ENCODE data around the gene IPO13. TPM values are rescaled to one million over a fixed set of nuclear protein-coding genes. Genes with fewer than 3 reads are reported as not detected.

The IPO13 gene
- polyA plus RNA-seq, 1 of the 3 experiments (the other 2 are of a cell fraction): 15.5 TPM

DNA sequence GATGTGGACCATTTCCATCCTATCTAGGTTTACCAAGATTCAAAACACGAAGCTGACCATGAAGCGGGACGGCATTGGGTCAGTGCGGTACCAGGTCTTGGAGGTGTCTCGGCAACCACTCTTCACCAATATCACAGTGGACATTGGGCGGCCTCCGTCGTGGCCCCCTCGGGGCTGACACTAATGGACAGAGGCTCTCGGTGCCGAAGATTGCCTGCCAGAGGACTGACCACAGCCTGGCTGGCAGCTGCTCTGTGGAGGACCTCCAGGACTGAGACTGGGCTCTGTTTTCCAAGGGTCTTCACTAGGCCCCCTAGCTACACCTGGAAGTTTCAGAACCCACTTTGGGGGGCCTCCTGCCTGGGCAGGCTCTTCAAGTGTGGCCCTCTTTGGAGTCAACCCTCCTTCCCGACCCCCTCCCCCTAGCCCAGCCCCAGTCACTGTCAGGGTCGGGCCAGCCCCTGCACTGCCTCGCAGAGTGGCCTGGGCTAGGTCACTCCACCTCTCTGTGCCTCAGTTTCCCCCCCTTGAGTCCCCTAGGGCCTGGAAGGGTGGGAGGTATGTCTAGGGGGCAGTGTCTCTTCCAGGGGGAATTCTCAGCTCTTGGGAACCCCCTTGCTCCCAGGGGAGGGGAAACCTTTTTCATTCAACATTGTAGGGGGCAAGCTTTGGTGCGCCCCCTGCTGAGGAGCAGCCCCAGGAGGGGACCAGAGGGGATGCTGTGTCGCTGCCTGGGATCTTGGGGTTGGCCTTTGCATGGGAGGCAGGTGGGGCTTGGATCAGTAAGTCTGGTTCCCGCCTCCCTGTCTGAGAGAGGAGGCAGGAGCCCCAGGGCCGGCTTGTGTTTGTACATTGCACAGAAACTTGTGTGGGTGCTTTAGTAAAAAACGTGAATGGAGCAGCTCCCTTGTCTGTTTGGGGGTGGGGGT, 43.8 kb downstream of the IPO13 start:
- H3K4me3 ChIP-seq (ENCODE audit: low read depth in 2 of 2, low read length in 1 of 2): peak overlapping the region; percentile 71 to 75
- POLR2A ChIA-PET: no interaction called here
- no peaks in the 10 kb centered on the region for H3K79me2 ChIP-seq (ENCODE audit: insufficient read depth)
- TF ChIP-seq NFIC (IDR thresholded peaks at IDR 0.05; ENCODE audit: borderline replicate concordance) (no peak), GABPA (IDR thresholded peaks at IDR 0.05; ENCODE audit: low read depth) (no peak)
- TF ChIP-seq, protein P1, sequence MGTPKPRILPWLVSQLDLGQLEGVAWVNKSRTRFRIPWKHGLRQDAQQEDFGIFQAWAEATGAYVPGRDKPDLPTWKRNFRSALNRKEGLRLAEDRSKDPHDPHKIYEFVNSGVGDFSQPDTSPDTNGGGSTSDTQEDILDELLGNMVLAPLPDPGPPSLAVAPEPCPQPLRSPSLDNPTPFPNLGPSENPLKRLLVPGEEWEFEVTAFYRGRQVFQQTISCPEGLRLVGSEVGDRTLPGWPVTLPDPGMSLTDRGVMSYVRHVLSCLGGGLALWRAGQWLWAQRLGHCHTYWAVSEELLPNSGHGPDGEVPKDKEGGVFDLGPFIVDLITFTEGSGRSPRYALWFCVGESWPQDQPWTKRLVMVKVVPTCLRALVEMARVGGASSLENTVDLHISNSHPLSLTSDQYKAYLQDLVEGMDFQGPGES (IDR thresholded peaks at IDR 0.05; ENCODE audit: low read depth, low read length): no peak
- TF ChIP-seq, protein P2, sequence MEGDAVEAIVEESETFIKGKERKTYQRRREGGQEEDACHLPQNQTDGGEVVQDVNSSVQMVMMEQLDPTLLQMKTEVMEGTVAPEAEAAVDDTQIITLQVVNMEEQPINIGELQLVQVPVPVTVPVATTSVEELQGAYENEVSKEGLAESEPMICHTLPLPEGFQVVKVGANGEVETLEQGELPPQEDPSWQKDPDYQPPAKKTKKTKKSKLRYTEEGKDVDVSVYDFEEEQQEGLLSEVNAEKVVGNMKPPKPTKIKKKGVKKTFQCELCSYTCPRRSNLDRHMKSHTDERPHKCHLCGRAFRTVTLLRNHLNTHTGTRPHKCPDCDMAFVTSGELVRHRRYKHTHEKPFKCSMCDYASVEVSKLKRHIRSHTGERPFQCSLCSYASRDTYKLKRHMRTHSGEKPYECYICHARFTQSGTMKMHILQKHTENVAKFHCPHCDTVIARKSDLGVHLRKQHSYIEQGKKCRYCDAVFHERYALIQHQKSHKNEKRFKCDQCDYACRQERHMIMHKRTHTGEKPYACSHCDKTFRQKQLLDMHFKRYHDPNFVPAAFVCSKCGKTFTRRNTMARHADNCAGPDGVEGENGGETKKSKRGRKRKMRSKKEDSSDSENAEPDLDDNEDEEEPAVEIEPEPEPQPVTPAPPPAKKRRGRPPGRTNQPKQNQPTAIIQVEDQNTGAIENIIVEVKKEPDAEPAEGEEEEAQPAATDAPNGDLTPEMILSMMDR (IDR thresholded peaks at IDR 0.05): peak; percentile 31; the same call in 1 of the 2 replicates
- H4K20me1 ChIP-seq (ENCODE audit: insufficient read depth): no peaks in the 10 kb centered on the region
- peaks cover 8% of the 10 kb centered on the region for H3F3A ChIP-seq (replicated peaks; ENCODE audit: insufficient read depth)
- H3K4me2 ChIP-seq: peak overlapping the region; percentile 90
- peak overlapping the region; percentile 75 for H3K9ac ChIP-seq
- DNase-seq: peak; percentile 55
- WGBS (ENCODE audit: low lambda C conversion rate): 67% methylated on average over 7 of the region's 19 CpGs
- no peaks in the 10 kb centered on the region for H3K27me3 ChIP-seq (ENCODE audit: insufficient read depth)
- peaks cover 8 to 31% of the 10 kb centered on the region in 2 experiments; a peak in 3 of 4 replicates for H3K4me1 ChIP-seq (ENCODE audit: control insufficient read depth in 1 of 2, insufficient read depth in 2 of 2, low read depth in 1 of 2, low read length in 1 of 2)
- peaks cover 4 to 12% of the 10 kb centered on the region in 2 experiments for H3K36me3 ChIP-seq (replicated peaks in 1 of 2; ENCODE audit: control insufficient read depth in 1 of 2, insufficient read depth in 2 of 2, low read length in 1 of 2)
- peak overlapping the region; percentile 75 to 86 for H3K27ac ChIP-seq (ENCODE audit: low read depth in 2 of 2, low read length in 1 of 2)
- H3K9me3 ChIP-seq: no peaks in the 10 kb centered on the region
- CTCF ChIA-PET: interaction anchor here (0.9 to 20.6 kb wide), 11 partner anchors 10 to 227 kb away, joined by 3 to 598 read pairs (median 5); partner anchors contain the start of genes ATP6V0B, IPO13 and SLC6A9
- peak overlapping the region; percentile 87; the same call in 1 of the 2 replicates for H2AFZ ChIP-seq (ENCODE audit: low read depth)
- H3K9me2 ChIP-seq: no peaks in the 10 kb centered on the region

DNA sequence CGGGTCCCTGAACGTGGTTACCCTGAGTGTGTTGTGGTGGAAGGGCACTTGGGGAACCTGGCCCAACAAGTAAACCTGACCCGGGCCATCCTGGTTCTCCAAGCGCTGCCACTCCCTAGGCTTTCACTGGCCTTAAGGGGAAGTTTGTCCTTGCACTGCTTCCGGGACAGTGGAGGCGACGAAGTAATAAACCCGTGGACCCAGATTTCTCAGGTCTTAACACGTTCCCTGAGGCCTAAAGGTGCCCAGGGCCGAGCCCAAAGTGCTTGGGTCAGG, 44.4 kb downstream of the IPO13 start:
- H3K36me3 ChIP-seq (replicated peaks in 1 of 2; ENCODE audit: control insufficient read depth in 1 of 2, insufficient read depth in 2 of 2, low read length in 1 of 2): peaks cover 4 to 7% of the 10 kb centered on the region in 2 experiments
- peak overlapping the region; percentile 90 for H3K4me2 ChIP-seq
- CTCF ChIA-PET: interaction anchor here (0.9 to 20.6 kb wide), 8 partner anchors 11 to 228 kb away, joined by 3 to 598 read pairs (median 5); partner anchors contain the start of genes ATP6V0B, IPO13 and SLC6A9
- 3% methylated on average over 9 of the region's 10 CpGs for WGBS (ENCODE audit: low lambda C conversion rate)
- TF ChIP-seq, protein P3, sequence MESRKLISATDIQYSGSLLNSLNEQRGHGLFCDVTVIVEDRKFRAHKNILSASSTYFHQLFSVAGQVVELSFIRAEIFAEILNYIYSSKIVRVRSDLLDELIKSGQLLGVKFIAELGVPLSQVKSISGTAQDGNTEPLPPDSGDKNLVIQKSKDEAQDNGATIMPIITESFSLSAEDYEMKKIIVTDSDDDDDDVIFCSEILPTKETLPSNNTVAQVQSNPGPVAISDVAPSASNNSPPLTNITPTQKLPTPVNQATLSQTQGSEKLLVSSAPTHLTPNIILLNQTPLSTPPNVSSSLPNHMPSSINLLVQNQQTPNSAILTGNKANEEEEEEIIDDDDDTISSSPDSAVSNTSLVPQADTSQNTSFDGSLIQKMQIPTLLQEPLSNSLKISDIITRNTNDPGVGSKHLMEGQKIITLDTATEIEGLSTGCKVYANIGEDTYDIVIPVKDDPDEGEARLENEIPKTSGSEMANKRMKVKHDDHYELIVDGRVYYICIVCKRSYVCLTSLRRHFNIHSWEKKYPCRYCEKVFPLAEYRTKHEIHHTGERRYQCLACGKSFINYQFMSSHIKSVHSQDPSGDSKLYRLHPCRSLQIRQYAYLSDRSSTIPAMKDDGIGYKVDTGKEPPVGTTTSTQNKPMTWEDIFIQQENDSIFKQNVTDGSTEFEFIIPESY (IDR thresholded peaks at IDR 0.05; ENCODE audit: borderline replicate concordance, low read depth): no peak
- no peaks in the 10 kb centered on the region for H3K9me2 ChIP-seq
- H4K20me1 ChIP-seq (ENCODE audit: insufficient read depth): no peaks in the 10 kb centered on the region
- H3K9me3 ChIP-seq: no peaks in the 10 kb centered on the region
- peaks cover 8% of the 10 kb centered on the region for H3F3A ChIP-seq (replicated peaks; ENCODE audit: insufficient read depth)
- no peaks in the 10 kb centered on the region for H3K79me2 ChIP-seq (ENCODE audit: insufficient read depth)
- peaks cover 8 to 37% of the 10 kb centered on the region in 2 experiments; a peak in 3 of 4 replicates for H3K4me1 ChIP-seq (ENCODE audit: control insufficient read depth in 1 of 2, insufficient read depth in 2 of 2, low read depth in 1 of 2, low read length in 1 of 2)
- H3K27me3 ChIP-seq (ENCODE audit: insufficient read depth): no peaks in the 10 kb centered on the region
- peak overlapping the region; percentile 75 to 86 for H3K27ac ChIP-seq (ENCODE audit: low read depth in 2 of 2, low read length in 1 of 2)
- H3K9ac ChIP-seq: peak overlapping the region; percentile 75
- H2AFZ ChIP-seq (ENCODE audit: low read depth): peak overlapping the region; percentile 87; the same call in 1 of the 2 replicates
- DNase-seq: no peak
- POLR2A ChIA-PET: no interaction called here
- H3K4me3 ChIP-seq (ENCODE audit: low read depth in 2 of 2, low read length in 1 of 2): peak overlapping the region; percentile 71 to 75

Measured in SK-N-SH (cell line).